HG03565 (cell line): ENCODE results near the gene MAML2.

Source experiments
- ATAC-seq: cut with Tn5 transposase; IDR thresholded peaks from one replicate; pipeline ENCODE4 v1.9.1; 2021; ENCODE audit warnings: mild to moderate bottlenecking, moderate library complexity; ENCODE audit not compliant: unreplicated experiment

Gene MAML2

DNA sequence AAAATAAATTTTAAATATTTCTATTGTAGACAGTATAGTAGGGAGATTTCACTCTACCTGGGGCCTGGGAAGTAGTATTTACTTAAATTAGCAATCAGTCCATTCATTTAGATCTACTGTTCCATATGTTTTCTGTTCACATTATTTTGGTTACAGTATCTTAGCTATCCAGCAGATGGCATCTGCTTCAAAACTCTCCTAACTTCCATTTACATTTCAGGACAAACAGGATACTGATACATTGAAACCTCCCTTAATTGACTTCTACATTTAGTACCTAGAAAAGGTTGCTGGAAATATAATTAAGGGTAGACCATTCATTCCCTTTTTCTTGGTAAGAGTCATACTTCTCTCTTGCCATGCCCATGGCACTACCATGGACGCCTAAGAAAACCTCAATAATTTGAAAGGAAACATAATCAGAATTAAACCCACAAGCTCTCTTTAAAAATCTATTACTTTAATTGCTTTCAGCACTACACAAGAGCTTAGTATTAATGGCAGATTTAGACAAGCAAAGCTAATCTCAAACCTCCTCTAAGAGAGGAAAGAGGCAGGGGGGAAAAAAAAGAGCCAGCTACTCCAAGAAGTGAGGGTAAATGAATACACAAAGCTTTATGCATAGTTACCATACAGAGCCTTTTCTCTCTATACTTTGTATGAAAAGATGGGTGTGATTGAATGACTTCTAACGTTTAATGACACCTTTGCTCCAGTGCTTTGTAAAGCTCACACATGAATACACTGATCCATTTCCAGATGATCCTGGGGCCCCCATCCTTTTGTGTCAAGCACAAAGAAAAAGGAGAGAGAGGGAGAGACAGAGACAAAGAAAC is 287.9 kb downstream of the MAML2 start:
- ATAC-seq: no peak

DNA sequence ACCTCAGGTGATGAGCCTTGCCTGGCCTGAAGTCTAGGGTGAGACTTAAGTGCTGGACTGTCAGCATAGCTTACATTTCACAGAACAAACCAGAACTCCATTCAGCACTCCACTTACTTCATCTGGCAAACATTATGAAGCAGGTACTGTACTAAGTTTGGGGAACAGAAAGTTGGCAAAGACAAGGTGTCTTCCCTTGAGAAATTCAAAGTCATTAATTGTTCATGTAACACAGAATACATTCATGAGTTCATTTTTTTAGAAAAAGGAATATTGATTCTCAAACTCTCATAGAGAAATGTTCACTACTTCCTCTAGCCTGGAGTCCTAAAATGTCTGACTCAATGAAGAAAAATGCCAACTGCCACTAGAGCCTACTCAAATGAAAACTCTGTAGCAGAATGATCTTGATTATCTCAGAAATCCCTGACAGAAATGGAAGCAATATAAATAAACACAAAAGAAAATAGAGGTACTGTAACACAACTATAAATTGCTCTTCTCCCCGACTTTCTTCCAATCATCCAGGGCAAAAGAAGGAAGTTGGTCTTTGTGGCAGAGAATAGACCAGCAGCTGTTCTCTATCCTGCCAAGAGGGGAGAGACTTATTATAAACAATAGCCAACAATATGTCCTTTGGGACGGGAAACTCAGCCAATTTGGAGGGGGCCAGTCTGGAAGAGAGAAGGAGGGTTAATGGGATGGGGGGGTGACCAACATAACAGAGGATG is 289.9 kb downstream of the MAML2 start:
- ATAC-seq: no peak

DNA sequence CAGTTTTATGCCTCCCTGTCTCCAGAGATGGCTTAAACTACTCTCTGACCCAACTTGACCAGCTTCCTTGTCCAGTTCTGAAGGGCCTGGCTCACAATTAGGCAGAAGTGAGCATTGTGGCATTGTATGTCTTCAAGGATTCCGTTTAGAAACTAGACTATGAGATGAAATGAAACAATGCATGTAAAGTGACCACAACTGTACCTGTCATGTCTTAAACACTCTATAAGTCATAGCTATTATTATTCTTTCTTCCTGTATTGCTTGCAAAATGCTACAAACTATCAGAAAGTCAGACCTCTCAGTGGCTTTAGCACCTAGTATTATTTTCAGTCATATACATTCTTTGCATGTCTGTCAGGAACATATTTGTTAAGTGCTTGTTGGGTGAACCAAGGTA is 291.2 kb downstream of the MAML2 start:
- ATAC-seq: peak; percentile 96

DNA sequence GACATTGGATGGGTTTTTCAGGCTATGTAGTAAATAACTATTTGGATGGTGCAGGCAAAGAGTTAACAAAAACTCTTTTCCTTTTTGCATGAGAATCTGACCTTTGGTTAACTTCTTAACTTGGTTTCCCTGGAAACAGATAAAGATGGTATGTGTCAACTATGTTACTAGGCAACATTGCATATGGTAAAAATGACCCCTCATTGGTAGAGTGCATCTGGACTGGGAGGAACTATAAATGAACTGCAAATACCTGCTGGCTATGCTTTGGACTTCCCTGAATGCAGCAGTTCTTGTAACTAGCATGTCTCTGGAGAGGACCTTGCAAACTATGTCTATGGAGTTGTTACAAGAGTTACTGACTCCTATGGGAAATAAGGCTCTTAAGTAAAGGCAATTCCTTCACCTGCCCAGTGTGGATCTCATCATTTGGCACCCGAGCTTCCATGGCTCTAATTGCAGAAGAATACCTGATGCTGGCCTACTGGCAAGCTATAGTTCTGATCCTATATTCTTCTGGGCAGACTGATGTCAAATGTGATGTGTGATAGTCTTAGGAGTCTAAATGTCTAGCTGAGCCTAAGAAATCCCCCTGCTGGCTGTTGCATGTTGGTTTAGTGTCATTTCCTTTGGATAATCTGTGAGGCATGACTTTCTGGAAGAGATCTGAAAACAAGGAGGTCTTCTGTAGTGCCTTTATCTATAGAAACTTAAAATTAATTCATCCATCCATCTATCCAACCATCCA is 292.4 kb downstream of the MAML2 start:
- ATAC-seq: no peak

DNA sequence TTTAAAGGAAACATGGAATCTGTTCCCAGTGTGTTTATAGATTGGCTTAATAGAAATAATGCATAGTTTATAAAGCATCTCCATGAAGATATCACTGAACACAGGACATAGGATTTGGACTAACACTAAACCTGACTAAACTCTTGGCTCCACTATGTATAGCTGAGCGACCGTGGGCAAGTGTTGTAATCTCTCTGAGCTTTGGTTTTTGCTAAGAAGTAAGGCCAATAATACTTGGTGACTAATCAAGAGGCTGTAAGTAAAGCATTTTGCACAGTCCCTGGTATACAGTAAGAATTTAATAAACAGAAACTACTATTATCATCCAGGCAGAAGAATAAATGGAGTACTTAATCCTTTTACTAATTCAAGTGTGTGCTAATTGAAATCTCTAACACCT is 293.6 kb downstream of the MAML2 start:
- ATAC-seq: no peak

DNA sequence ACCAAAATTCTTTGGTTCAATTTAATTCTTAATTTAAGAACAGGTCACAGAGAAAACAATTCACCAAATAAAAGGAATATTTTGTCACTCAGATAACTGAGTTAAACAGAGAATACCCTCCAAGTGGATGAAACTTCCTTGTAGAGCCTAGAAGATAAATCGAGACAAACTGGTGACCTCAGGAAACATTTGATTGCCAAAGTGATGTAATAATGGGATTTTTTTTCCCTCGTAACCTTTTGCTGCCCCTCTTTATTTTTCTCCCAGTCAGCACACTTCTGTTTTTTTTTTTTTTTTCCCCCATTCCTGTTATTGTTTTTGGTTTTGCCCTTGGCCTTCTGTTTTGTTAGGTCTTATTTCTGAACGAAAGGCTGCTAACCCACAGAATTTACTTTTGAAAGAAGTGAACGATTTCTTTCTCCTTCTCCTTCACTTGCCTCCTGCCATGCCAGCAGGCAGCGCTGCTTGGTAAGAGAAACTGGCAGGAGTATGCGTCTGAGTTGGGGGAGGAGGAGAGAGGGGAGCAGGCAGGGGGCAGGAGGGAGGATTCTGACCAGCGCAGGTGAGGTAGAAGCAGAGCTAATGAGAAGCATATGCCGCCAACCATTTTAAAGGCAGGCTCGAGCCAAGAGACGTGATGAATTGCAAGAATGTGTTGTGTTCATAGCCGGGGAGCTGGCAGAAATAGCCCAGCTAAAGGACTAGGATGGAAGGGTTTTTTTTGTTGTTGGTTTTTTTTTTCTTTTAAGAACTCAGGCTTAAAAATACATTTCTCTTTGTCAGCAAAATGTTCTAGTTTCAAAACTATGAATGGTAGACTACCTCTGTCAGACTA is 297.2 kb downstream of the MAML2 start:
- ATAC-seq: no peak

DNA sequence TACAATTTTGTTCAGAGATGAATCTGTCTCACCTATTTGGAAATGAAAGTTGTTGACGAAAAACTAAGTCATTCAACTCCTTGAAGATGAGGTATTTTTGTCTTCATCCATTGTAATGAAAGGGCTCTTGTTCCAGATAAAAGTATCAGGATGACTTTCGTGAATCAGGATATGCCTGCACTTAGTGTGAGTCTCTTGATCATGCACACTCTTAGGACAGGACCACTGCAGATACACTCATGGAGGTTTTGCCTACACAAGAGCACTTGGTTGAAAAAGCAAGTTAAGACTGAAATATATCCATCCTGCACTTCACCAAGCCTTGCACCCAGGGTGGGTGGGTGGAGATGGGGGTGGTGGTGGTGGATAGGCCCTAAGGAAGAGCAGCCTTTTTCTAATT is 298.2 kb downstream of the MAML2 start:
- ATAC-seq: no peak

DNA sequence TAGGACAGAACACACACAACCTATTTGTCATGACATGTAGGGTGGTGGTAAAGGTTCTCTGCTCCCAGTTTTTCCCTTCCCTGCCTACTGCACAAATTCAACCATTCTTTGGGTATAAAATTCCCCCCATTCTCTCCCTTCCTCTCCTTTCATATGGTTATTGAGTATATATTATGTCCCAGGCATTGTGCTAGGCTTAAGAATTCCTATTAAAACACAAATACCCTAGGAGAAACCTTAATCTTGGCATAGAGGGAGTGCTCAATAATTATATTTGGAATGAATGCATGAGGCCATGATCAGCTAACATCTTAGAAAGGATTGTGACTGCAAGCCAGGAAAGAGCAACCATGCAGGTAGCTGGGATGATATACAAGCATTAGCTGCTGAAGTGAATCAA is 298.7 kb downstream of the MAML2 start:
- ATAC-seq: no peak

DNA sequence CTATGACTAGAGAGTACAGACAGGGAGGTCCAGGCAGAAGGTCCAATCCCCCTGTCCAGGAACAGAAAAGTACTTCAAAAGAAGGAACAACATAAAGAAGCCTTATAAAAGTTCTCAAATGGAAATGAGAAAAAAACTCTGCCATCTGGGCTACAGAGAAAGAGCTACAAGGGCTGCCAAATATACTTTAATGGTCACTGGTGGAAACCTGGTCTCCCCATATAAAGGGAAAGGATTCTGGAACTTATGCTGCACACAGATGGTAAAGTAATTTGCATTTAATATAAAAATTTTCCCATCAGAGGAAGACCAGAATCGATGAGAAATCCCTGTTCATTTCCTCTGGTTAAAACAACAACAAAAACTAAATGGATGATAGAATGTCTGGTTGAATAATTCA is 299.7 kb downstream of the MAML2 start:
- no peak for ATAC-seq

DNA sequence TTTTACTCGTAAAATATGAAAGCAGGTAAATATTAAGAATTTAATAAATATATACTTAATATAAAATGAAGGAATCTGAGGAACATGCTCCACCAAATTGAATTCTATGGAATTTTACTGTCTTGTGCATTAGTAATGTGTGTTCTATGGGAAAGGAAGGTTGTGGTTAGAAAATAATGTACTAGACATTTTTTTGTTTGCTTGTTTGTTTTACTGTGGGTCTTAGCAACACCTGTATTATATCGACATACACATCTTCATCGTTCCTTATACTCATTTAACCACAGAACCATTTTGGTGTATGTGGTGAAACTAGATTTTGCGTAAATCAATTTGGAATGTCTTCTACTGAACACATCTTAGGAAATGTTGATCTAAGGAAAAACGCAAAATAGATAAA is 304.9 kb downstream of the MAML2 start:
- no peak for ATAC-seq

DNA sequence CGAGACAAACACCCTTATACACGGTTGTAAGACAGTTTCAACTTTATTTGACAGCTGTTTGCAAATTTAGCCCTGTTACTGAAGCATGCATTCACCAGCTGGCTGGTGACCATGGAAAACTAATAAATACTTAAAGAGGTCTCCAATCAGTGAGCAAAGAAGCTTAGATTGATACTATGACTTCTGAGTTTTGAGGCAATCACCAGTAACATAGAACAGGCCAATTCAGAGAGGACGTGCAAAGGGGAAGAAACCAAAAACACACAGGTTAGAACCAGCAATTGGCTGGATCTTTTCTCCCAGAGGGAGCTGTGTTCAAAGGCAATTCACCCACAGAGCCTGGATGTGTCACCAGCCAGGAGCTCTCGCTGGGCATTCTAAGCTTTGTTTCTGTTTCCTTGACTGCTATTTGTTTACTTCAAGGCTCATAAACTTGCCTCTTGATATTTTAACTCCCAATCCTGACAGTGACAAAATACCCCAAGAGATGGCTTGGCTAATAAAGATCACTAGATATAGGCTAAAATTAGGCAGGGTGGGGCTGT is 305.5 kb downstream of the MAML2 start:
- no peak for ATAC-seq

DNA sequence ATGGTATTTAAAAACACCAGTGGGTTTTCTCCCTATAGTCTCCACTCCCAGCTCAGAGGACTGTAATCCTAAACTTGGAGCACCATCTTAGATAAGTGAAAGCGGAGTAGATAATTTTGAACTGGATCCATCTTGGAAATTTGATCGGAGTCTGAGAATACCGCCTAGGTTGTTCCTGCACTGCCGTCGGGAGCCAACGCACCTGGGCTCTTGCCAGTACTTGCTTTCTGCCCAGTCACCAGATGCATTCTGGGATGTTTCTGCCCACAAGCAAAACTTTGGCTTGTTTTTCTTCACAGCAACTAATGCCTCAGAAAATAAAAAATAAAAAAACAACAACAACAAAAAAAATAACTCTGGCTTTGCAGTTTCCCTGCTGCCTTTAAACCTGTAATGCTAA is 306.1 kb downstream of the MAML2 start:
- ATAC-seq: no peak

DNA sequence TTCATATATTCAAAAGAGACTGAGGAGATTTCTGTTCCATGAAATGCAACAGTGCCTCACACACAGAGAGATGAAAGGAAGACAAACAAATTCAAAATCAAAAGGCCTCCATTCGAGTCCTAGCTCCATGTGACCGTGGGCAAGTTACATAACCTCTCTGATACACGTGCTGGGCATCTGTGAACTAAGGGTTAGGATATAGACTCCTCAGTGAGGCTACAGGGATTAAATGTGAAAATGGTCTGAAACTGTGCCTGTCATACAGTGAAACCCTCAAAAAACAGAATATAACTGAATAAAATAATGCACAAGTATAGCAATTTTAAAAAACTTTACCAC is 307.3 kb downstream of the MAML2 start:
- ATAC-seq: no peak

DNA sequence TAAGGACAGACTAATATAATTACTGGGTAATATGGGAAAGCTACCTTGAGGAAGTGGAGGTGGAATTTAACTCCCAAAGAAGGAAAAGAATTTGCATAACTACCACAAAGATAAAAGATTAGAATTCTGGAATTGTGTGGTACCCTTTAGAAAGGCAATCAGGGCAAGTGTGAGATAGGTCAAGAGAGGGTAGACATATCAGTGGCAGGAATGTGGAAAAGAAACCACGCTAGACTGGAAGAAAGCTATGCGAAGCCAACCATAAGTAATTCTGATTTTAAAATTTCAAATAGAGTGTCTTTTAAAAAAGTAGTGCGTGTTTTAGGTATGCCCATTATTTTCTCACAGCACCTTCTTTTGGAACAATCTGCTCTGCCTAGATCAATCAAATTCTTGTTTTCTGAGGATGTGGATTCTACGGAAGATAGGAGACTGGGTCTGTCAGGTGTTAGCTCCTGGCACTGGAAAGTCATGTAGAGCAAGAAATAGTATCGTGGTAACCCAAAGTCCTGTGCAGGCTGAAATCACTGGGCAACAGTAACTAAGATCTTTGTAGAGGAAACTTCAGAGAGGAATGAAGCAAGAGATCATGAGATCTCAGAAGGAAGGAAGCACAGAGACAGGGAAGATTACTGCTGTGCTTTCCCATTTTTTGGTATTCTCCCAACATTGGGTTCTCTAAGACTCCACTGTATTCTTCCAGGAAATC is 307.8 kb downstream of the MAML2 start:
- ATAC-seq: no peak

DNA sequence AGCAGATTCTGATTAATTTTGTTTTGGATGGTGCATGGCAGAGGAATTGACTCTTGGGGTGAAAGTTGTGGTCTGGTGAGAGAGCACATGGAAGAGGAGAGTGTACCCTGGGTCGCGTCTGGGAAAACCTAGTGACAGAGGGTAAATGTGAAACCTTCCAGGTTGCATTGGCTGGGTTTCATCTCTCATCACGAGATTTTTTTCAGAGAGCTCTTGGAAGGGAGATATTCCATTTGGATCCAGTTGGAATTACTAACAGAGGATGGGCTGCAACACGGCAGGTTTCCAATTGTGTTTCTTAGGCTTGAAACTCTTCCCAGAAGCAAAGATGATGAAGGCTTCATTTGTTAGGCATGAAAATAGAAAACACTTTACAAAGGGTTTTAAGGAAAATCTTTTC is 309.4 kb downstream of the MAML2 start:
- no peak for ATAC-seq

DNA sequence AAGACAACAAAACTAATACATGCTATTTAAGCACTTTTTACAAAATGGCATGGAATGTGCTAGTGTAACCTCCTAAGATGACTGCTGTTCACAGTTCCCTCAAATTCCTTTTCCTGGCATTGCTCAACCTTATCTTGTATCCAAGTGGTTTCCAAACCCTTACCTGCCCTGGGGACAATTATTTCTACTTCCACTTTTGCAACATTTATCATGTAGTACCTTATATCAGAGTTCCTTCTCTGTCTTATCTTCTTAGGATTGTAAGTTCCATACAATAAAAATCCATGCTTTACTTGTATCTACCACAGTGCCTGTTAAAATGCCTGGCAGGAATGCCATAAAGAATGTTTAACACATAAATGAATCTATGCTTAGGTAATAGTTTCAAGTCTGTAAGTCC is 309.9 kb downstream of the MAML2 start:
- ATAC-seq: no peak

DNA sequence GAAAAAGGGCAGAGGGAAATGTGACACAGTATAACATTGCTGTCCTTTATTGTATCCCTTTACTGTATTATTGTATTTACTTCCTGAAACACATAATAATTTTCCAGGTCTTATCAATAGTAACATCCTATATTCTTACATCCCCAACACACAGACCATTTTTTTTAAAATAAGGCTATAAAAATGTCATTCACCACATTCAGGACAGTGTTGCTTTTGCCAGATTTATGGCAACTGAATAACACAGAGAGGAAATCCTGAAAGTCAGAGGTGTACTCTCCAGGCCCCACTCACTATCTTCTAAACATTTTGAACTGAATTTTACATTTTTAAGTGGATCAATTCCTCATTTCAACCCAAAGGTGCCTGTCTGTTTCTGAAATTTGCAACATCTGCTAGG is 314.2 kb downstream of the MAML2 start:
- no peak for ATAC-seq

DNA sequence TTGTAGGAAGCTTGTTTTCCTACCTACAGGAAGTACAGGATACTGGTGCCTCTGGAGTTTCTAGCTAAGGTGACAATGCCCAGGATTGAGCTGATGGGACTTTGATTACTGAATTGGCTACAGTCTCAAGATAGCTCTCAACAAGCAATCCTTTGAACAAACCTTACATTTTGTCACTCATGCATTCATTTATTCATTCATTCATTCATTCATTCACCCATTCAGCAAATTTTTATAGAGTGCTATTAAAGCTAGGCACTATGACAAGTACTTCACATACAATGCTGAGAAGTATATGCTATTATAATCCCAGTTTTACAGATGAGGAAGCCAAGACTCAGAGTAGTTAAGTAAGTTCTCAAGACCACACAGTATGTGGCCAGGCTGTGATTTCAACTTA is 316.0 kb downstream of the MAML2 start:
- no peak for ATAC-seq

DNA sequence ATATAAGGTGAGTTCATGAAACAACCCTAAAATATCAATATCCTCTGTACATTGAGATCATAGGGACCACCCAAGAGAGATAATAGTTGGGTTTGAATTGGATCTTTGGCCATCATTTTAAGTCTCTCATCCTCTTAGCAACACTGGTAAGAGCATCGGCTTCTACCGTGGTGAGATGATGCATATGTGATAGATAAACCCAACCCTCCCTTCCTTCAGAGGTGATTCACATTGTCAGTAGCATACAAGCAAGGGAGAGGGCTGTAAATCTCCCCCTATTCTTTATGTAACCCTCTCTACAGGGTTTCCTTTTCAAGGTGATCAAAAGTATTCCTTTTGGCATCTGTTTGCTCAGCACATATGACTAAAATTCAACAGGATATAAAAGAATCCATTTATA is 316.7 kb downstream of the MAML2 start:
- no peak for ATAC-seq

DNA sequence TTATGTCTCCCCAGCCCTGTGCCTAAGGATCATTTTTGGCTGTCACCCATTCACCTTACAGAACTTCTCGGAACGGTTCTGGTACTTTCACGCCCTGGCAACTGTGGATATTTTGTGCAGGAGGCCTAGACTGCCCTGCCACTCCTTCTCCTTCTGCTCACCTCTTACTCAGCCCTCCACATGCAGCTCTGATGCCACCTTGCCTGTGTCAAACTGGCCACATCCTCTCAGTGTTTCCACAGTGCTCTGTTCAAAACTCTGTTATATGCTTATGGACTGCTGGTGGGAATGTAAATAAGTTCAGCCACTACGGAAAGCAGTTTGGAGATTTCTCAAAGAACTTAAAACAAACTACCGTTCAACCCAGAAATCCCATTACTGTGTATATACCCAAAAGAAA is 318.3 kb downstream of the MAML2 start:
- ATAC-seq: no peak
